Esophagus squamous epithelium (tissue), 4 donors: ENCODE results near the gene ARHGEF17.

Source experiments
- POLR2A ChIP-seq, 4 donors: fragments of 450-650 bp; IDR thresholded peaks; one replicate each; pipeline ENCODE4 v1.6.1; 2017; ENCODE audit warnings: antibody characterized with exemption in 4 of 4, mild to moderate bottlenecking in 4 of 4, moderate library complexity in 3 of 4
- TF ChIP-seq, protein P1 (sequence below), 6 experiments: fragments of 450-650 bp in 4 of 6; fragments of 200-600 bp in 2 of 6; sonication (generic) in 2 of 6; IDR thresholded peaks; one replicate each; pipeline ENCODE4 v1.5.1; 2016 to 2019; ENCODE audit warnings: antibody characterized with exemption in 6 of 6, mild to moderate bottlenecking in 4 of 6, moderate library complexity in 4 of 6

DNA sequence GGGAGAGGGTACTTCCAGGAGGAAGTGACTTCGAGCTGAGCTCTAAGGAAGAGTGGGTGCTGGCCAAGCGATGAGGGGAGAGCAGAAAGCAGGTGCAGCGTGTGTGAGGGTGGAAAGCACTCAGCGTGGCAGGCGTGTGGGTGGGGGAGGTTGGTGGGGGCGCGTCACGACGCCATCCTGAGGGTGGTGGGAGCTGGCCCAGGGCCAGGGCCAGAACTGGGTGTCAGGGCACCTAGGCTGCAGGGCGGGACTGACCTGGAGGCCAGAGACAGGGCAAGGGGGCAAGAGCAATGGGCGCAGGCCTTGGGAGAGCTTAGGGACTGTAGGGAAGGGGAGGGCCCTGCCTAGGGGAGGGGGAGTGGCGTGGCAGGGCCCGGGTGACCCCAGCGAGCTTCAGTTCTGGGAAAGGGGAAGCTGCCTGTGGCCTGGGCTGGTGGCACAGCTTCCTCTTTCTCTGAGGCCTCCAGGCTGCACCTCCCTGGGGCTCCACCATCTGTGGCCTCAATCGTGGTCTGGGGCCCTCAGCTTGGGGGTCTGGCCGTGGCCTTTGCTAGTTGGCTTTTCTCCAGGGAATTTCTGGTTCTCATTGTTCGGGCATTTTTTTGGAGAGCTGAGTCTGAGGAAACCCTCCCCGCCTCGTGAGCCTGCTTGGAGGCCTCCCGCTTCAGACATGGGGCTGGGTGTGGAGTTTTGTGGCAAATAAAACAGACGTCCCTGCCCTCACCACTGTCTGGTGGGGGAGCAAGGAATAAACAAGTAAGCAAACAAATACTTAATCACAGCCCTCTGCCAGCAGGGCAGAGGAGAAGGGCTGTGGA, 77.0 kb downstream of the ARHGEF17 start:
- TF ChIP-seq POLR2A (IDR thresholded peaks at IDR 0.05) = no peak
- TF ChIP-seq, protein P1, sequence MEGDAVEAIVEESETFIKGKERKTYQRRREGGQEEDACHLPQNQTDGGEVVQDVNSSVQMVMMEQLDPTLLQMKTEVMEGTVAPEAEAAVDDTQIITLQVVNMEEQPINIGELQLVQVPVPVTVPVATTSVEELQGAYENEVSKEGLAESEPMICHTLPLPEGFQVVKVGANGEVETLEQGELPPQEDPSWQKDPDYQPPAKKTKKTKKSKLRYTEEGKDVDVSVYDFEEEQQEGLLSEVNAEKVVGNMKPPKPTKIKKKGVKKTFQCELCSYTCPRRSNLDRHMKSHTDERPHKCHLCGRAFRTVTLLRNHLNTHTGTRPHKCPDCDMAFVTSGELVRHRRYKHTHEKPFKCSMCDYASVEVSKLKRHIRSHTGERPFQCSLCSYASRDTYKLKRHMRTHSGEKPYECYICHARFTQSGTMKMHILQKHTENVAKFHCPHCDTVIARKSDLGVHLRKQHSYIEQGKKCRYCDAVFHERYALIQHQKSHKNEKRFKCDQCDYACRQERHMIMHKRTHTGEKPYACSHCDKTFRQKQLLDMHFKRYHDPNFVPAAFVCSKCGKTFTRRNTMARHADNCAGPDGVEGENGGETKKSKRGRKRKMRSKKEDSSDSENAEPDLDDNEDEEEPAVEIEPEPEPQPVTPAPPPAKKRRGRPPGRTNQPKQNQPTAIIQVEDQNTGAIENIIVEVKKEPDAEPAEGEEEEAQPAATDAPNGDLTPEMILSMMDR (IDR thresholded peaks at IDR 0.05) = no peak
